DND-41 (cell line): Measurements from ENCODE around the gene KANSL3.

Experiments used
- ATAC-seq: fragments of 200-7000 bp; cut with Tn5 transposase; 3 replicates; pipeline ENCODE4 v1.9.1; 2021; ENCODE audit warnings: low read depth; ENCODE audit not compliant: insufficient read depth
- DNase-seq: peaks from one replicate; pipeline ENCODE4 v3.0.0-alpha.2; 2020
- H2AFZ ChIP-seq: 2 replicates; pipeline ENCODE4 v1.6.0; 2012; ENCODE audit warnings: low read depth, low read length
- H3K27ac ChIP-seq: 2 replicates; pipeline ENCODE4 v1.5.1; 2012; ENCODE audit warnings: low read length, inconsistent platforms
- H3K27me3 ChIP-seq: fragments of 200-600 bp; sonication (generic); 2 replicates; pipeline ENCODE4 v1.6.0; 2012; ENCODE audit warnings: low read length, mild to moderate bottlenecking, inconsistent platforms; ENCODE audit not compliant: insufficient read depth, poor library complexity
- H3K36me3 ChIP-seq: 2 replicates; pipeline ENCODE4 v1.5.1; 2012; ENCODE audit warnings: low read length, inconsistent platforms; ENCODE audit not compliant: insufficient read depth
- H3K4me1 ChIP-seq: 2 replicates; pipeline ENCODE4 v1.5.1; 2012; ENCODE audit warnings: mild to moderate bottlenecking, low read length; ENCODE audit not compliant: insufficient read depth
- H3K4me2 ChIP-seq: 2 replicates; pipeline ENCODE4 v1.6.0; 2012; ENCODE audit warnings: mild to moderate bottlenecking, moderate library complexity, low read length, inconsistent platforms; ENCODE audit not compliant: insufficient read depth
- H3K4me3 ChIP-seq, 2 experiments: fragments of 200-600 bp in 1 of 2; shearing (Covaris generic) in 1 of 2; 2 replicates each; pipeline ENCODE4 v1.5.1; 2012 to 2016; ENCODE audit warnings: inconsistent platforms in 2 of 2, low read length in 2 of 2, mild to moderate bottlenecking in 2 of 2, low read depth in 1 of 2, moderate library complexity in 1 of 2
- H3K79me2 ChIP-seq: 2 replicates; pipeline ENCODE4 v1.6.0; 2012; ENCODE audit warnings: low read length, inconsistent platforms; ENCODE audit not compliant: insufficient read depth
- H3K9ac ChIP-seq: 2 replicates; pipeline ENCODE4 v1.6.0; 2012; ENCODE audit warnings: low read depth, mild to moderate bottlenecking, inconsistent platforms, low read length, moderate library complexity
- H3K9me3 ChIP-seq: 2 replicates; pipeline ENCODE4 v1.5.1; 2012; ENCODE audit warnings: low read length, moderate library complexity, mild to moderate bottlenecking, inconsistent platforms; ENCODE audit not compliant: insufficient read depth, severe bottlenecking
- H4K20me1 ChIP-seq: 2 replicates; pipeline ENCODE4 v1.6.0; 2012; ENCODE audit warnings: low read length; ENCODE audit not compliant: insufficient read depth
- CTCF ChIP-seq: IDR thresholded peaks from 2 replicates; pipeline ENCODE4 v1.5.1; 2012; ENCODE audit warnings: borderline replicate concordance, low read length, moderate library complexity, mild to moderate bottlenecking; ENCODE audit not compliant: poor library complexity, severe bottlenecking; ENCODE audit errors: extremely low read depth
- EZH2 ChIP-seq: IDR thresholded peaks from 3 replicates; pipeline ENCODE4 v1.6.1; 2012; ENCODE audit warnings: borderline replicate concordance, low read depth, mild to moderate bottlenecking, moderate library complexity, low read length, inconsistent platforms; ENCODE audit not compliant: severe bottlenecking

KANSL3 gene

GRCh38 chr2:96547731-96548171, 90.4 kb downstream of the KANSL3 start:
- Histone ChIP-seq H3K4me1 (peaks cover 6% of the 10 kb centered on the region; the same call in 1 of the 2 replicates), H3K27ac (no peak overlapping the region), H3K79me2 (peaks cover 31% of the 10 kb centered on the region), H3K36me3 (peaks cover 67% of the 10 kb centered on the region), H3K4me3 (no peak overlapping the region), H3K9ac (no peak overlapping the region), H3K4me2 (no peak overlapping the region), H4K20me1 (peaks cover 38% of the 10 kb centered on the region), H3K9me3 (no peaks in the 10 kb centered on the region), H2AFZ (no peak overlapping the region), H3K27me3 (no peaks in the 10 kb centered on the region)
- ATAC-seq (no peak), DNase-seq (no peak)
- TF ChIP-seq EZH2 = no peak

GRCh38 chr2:96547203-96547641, 90.9 kb downstream of the KANSL3 start:
- DNase-seq = no peak
- Histone ChIP-seq H3K9me3 (no peaks in the 10 kb centered on the region), H3K27me3 (no peaks in the 10 kb centered on the region), H3K4me2 (no peak overlapping the region), H4K20me1 (peaks cover 43% of the 10 kb centered on the region), H2AFZ (no peak overlapping the region), H3K9ac (no peak overlapping the region), H3K4me1 (peaks cover 6% of the 10 kb centered on the region; the same call in 1 of the 2 replicates), H3K4me3 (no peak overlapping the region), H3K36me3 (peaks cover 67% of the 10 kb centered on the region), H3K27ac (no peak overlapping the region), H3K79me2 (peaks cover 36% of the 10 kb centered on the region)
- ATAC-seq = no peak
- no peak for TF ChIP-seq CTCF
- no peak for TF ChIP-seq EZH2

- H3K9me3 ChIP-seq = no peaks in the 10 kb centered on the region
- no peaks in the 10 kb centered on the region for H3K27me3 ChIP-seq
- H3K79me2 ChIP-seq = peaks cover 40% of the 10 kb centered on the region
- H3K4me3 ChIP-seq = no peak overlapping the region
- DNase-seq (no peak), ATAC-seq (no peak)
- peaks cover 67% of the 10 kb centered on the region for H3K36me3 ChIP-seq
- peaks cover 47% of the 10 kb centered on the region for H4K20me1 ChIP-seq
- peak overlapping the region; percentile 36; the same call in 1 of the 2 replicates for H3K27ac ChIP-seq
- no peak overlapping the region for H2AFZ ChIP-seq
- H3K9ac ChIP-seq = no peak overlapping the region
- TF ChIP-seq EZH2 (no peak), CTCF (no peak)
- H3K4me2 ChIP-seq = no peak overlapping the region
- peaks cover 6% of the 10 kb centered on the region; the same call in 1 of the 2 replicates for H3K4me1 ChIP-seq
Measured at GRCh38 chr2:96546797-96547196, 91.3 kb downstream of the KANSL3 start.

- Histone ChIP-seq H3K36me3 (peaks cover 67% of the 10 kb centered on the region), H3K27me3 (no peaks in the 10 kb centered on the region), H4K20me1 (peaks cover 52% of the 10 kb centered on the region), H3K4me2 (no peak overlapping the region), H3K9ac (no peak overlapping the region), H3K79me2 (peaks cover 45% of the 10 kb centered on the region), H3K4me1 (peaks cover 6% of the 10 kb centered on the region; the same call in 1 of the 2 replicates), H3K4me3 (no peak overlapping the region), H3K9me3 (no peaks in the 10 kb centered on the region), H2AFZ (no peak overlapping the region), H3K27ac (peak overlapping the region; percentile 36; the same call in 1 of the 2 replicates)
- TF ChIP-seq EZH2 (no peak), CTCF (no peak)
- no peak for DNase-seq
- peak; percentile 44; the same call in 1 of the 3 replicates for ATAC-seq
Measured at GRCh38 chr2:96546321-96546720, 91.8 kb downstream of the KANSL3 start.
